Suppressor macrophage treated with lipopolysaccharide for 4 hours (primary cell): Measurements from ENCODE around the gene PSMB3.
A peak's percentile ranks its signal among the peaks of the same experiment; 100 is the strongest.
"Not testable (repeated sequence)": the region's sequence is repeated elsewhere in the genome, so short reads cannot be mapped to it uniquely, and the experiment has no call there.

ENCODE experiments used
- DNase-seq: peaks from one replicate; pipeline ENCODE4 v3.0.0-alpha.2; 2020

Gene PSMB3

DNA sequence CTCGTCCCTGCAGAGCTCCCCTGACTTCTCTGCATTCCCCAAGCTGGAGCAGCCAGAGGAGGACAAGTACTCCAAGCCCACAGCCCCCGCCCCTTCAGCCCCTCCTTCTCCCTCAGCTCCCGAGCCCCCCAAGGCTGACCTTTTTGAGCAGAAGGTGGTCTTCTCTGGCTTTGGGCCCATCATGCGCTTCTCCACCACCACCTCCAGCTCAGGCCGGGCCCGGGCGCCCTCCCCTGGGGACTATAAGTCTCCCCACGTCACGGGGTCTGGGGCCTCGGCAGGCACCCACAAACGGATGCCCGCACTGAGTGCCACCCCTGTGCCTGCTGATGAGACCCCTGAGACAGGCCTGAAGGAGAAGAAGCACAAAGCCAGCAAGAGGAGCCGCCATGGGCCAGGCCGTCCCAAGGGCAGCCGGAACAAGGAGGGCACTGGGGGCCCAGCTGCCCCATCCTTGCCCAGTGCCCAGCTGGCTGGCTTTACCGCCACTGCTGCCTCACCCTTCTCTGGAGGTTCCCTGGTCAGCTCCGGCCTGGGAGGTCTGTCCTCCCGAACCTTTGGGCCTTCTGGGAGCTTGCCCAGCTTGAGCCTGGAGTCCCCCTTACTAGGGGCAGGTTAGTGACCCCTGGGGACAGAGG lies 36.1 kb upstream of the PSMB3 start:
- no peak for DNase-seq

- DNase-seq = no peak
Observed at GRCh38 chr17:38717139-38717745, 35.3 kb upstream of the PSMB3 start.

DNA sequence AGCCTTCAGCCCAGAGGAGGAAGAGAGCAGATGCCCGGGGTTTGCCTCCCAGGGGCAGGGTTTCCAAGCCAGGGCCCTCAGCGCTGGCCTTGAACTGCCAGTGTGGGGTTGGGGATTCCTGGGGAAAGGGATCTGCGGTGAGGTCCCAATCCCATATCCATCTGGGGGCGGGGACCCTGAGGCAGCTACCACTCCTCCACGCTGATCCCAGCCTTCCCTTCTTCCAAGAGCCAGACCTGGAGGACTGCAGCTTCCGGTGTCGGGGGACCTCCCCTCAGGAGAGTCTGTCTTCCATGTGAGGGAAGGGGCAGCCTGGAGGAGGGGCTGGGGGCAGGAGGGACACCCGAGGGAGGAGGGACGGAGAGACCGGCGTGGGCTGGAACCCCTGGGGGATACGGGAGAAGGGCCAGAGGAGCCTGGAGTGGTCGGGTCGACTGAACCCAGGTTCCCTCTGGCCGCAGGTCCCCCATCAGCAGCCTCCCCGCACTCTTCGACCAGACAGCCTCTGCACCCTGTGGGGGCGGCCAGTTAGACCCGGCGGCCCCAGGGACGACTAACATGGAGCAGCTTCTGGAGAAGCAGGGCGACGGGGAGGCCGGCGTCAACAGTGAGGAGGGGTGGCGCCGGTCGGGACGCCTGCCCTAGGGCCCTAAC lies 33.1 kb upstream of the PSMB3 start:
- no peak for DNase-seq

- no peak for DNase-seq
Observed at GRCh38 chr17:38719943-38720641, 32.4 kb upstream of the PSMB3 start.

DNA sequence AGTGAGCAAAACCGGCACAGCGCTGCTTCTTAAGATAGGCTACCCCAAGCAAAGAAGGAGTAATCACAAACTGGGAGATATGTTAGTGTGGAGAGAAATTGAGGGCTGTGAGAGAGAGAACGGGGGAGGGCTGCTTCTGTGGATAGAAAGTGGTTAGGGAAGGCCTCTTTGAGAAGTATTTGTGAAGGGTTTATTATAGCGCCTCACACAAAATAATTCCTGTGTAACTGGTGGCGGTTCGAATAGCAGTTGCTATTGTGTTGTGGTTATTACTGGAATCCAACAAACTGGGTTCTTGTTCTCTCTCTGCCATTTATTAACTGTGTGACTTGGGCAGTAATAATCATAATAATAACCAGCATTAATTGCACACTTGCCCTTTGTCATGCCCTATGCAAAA lies 31.6 kb upstream of the PSMB3 start:
- DNase-seq = no peak

DNA sequence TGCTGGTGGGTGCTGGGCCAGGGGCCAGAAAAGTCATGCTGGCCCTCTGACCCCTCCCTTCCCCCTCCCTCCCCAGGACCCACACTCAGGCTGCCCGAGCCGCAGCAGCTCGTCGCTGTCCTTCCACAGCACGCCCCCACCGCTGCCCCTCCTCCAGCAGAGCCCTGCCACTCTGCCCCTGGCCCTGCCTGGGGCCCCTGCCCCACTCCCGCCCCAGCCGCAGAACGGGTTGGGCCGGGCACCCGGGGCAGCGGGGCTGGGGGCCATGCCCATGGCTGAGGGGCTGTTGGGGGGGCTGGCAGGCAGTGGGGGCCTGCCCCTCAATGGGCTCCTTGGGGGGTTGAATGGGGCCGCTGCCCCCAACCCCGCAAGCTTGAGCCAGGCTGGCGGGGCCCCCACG lies 30.7 kb upstream of the PSMB3 start:
- no peak for DNase-seq

DNA sequence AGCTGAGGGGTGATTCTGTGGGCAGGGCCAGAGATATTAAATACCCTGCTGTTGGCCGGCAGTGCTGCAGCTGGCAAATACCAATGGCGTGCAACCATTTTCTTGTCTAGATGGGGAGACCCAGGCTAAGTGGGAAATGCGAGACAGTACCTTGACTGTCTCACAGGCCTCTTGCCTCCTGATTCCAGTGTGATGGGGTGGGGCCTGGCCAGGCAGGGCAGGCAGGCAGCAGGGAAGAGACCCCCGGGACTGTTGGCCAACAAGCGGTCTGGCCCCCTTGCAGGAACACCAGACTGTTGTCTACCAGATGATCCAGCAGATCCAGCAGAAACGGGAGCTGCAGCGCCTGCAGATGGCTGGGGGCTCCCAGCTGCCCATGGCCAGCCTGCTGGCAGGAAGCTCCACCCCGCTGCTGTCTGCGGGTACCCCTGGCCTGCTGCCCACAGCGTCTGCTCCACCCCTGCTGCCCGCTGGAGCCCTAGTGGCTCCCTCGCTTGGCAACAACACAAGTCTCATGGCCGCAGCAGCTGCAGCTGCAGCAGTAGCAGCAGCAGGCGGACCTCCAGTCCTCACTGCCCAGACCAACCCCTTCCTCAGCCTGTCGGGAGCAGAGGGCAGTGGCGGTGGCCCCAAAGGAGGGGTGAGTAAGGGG lies 28.1 kb upstream of the PSMB3 start:
- DNase-seq = no peak

DNA sequence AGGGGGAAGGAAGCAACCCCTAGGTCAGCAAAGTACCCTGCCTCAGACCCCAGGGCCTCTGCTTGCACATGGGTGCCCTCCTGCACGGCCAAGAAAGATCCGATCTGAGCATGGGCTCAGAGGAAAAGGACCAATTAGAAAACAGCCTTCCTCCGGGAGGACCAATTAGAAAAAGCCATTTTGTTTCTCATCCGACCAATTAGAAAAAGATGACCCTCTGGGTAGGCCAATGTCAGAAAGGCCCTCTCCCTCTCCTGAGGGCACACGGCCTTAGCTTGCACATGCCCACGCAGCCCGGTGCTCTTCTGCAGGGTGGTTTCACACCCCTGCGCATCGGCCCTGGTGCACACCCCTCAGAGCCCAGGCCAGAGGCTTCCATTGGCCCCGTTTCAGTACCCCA lies 27.5 kb upstream of the PSMB3 start:
- DNase-seq = no peak

DNA sequence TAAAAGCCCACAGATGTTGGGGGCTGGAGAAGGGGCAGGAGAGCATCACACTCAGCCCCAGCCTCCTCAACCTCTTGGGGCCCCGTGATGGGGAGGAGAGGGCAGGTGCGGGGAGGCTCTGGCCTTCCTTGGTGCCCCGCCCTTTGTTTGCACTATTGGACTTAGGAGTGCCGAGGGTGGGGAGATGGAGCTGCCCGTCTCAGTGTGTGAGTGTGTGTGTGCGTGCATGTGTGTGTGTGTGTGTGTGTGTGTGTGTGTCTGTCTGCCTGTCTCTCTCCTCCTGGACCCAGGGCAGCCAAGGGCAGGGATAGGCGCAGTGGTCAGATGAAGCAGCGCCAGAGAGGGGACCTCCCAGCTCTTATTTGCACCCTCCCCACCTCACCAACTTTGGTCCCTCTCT lies 26.4 kb upstream of the PSMB3 start:
- DNase-seq = not testable (repeated sequence)

DNA sequence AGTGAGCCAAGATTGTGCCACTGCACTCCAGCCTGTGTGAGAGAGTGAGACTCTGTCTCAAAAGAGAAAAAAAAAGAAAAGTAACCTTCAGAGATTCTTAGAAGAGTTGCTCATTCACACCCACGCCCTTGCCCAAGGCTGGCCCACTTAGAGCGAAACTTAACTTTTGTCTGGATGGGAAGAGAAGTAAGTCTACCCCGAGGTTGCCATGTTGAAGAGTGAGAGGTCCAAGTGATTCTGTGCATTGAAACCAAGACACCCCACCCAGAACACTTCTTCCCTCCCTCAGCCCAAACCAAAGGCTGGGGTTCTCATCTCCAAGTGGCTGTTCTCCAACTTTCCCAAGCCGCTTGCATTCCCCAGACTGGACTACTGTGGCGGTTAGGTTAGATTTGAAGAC lies 24.8 kb upstream of the PSMB3 start:
- DNase-seq = peak; percentile 68

- DNase-seq = no peak
Observed at GRCh38 chr17:38728290-38728831, 24.2 kb upstream of the PSMB3 start.

- no peak for DNase-seq
Observed at GRCh38 chr17:38729368-38729885, 23.1 kb upstream of the PSMB3 start.

GRCh38 chr17:38729886-38730525 lies 22.5 kb upstream of the PSMB3 start, which contains the start of gene CISD3:
TSS of gene CISD3 (plus strand) at chr17:38730341. CDS start at chr17:38730359, 18 bp downstream.
- DNase-seq = peak; percentile 92

DNA sequence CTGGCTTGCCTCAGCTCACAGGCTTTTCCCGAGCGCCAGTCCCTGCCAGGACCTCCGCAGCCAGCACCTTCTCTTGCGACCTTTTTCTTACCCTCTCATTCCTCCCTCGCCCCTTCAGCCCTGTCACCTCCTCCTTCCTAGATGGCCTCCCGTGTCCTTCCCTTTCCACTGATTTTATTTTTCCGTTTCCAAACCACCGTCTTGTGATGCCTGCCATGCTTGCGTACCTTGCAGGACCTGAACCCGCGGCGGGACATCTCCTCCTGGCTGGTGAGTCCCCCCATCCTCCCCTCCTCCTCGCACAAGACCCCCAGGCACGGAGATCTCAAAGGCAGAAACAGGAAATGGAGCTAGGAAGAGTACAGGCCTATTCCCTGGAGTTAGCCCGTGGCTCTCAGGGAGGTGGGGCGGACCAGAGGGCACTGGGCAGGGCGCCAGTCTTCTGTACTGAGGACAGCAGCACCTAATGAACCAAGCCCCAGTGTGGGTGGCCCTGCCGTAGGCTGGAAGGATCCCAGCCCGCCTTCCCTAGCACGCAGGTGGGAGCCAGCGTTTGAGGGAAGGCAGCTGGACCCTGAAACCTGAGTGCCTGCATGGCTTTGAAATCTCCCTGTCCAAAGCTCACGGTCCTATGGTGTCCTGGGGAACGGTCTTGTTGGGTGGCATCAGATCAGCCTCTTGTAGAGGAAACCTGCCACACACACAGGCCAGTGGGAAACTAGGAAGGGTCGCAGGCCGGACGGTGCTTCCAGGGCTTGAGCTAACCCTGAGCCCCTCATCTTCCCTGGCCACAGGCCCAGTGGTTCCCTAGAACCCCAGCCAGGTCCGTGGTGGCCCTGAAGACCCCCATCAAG lies 21.8 kb upstream of the PSMB3 start:
- DNase-seq = no peak

- DNase-seq = no peak
Observed at GRCh38 chr17:38731526-38732294, 20.8 kb upstream of the PSMB3 start.

- DNase-seq = no peak
Observed at GRCh38 chr17:38732376-38733281, 19.9 kb upstream of the PSMB3 start.

- DNase-seq = no peak
Observed at GRCh38 chr17:38733282-38733981, 19.1 kb upstream of the PSMB3 start.
